GM10266 (cell line): ENCODE measurements around the gene NDRG3.

Experiments
- DNase-seq: peaks from one replicate; pipeline ENCODE4 v3.0.0; 2012; ENCODE audit errors: extremely low spot score
- CTCF ChIP-seq: IDR thresholded peaks from 2 replicates; pipeline ENCODE4 v1.5.1; 2012; ENCODE audit warnings: mild to moderate bottlenecking, low read depth; ENCODE audit not compliant: control insufficient read depth, insufficient read depth; ENCODE audit errors: missing control alignments

The NDRG3 gene

GRCh38 chr20:36658300-36658699, 87.6 kb downstream of the NDRG3 start:
- no peak for DNase-seq
- TF ChIP-seq CTCF: no peak

GRCh38 chr20:36656733-36657132, 89.2 kb downstream of the NDRG3 start:
- no peak for TF ChIP-seq CTCF
- no peak for DNase-seq

- TF ChIP-seq CTCF: no peak
- DNase-seq: no peak
These were observed 90.9 kb downstream of the NDRG3 start for GRCh38 chr20:36655004-36655403.

- no peak for DNase-seq
- TF ChIP-seq CTCF: no peak
These were observed 91.4 kb downstream of the NDRG3 start for GRCh38 chr20:36654506-36654905.

- no peak for DNase-seq
These were observed 92.4 kb downstream of the NDRG3 start for GRCh38 chr20:36653456-36653855.

GRCh38 chr20:36647196-36648121, 98.4 kb downstream of the NDRG3 start:
- DNase-seq: no peak
- no peak for TF ChIP-seq CTCF

More at GRCh38 chr20:36653456-36653855, 92.4 kb downstream of the NDRG3 start:
- TF ChIP-seq CTCF: no peak

- TF ChIP-seq CTCF: no peak
- no peak for DNase-seq
These were observed 99.2 kb downstream of the NDRG3 start for GRCh38 chr20:36646678-36647077.
